ENCODE results near the gene DNER.

DNER gene

GRCh38 chr2:229666811-229667210 lies 47.5 kb downstream of the DNER start:
- H3F3A ChIP-seq (ENCODE audit: low read depth), result no peaks in the 10 kb centered on the region
- no peak overlapping the region for H3K9ac ChIP-seq (ENCODE audit: low read depth, low read length, poor library complexity, severe bottlenecking)
- H3K36me3 ChIP-seq (ENCODE audit: insufficient read depth, low read length), result no peaks in the 10 kb centered on the region
- no peaks in the 10 kb centered on the region for H3K4me1 ChIP-seq (ENCODE audit: insufficient read depth, low read length, poor library complexity, severe bottlenecking)
- no peaks in the 10 kb centered on the region for H4K20me1 ChIP-seq (ENCODE audit: insufficient read depth, low read length, poor library complexity, severe bottlenecking)
- no peaks in the 10 kb centered on the region for H3K9me3 ChIP-seq (ENCODE audit: insufficient read depth, low read depth, low read length)
- no peaks in the 10 kb centered on the region for H3K9me2 ChIP-seq (replicated peaks; ENCODE audit: low read depth, low read length)
- no peak overlapping the region for H3K4me3 ChIP-seq (ENCODE audit: low read length, poor library complexity, severe bottlenecking)
- no peak overlapping the region for H3K4me2 ChIP-seq (ENCODE audit: low read depth, low read length, poor library complexity, severe bottlenecking)
- H3K79me2 ChIP-seq (ENCODE audit: insufficient read depth, low read length), result no peaks in the 10 kb centered on the region
- no peaks in the 10 kb centered on the region for H3K27me3 ChIP-seq (ENCODE audit: insufficient read depth, low read length, poor library complexity, severe bottlenecking)
- TF ChIP-seq CTCF (conservative IDR thresholded peaks at IDR 0.05; ENCODE audit: low read length) (no peak), EZH2phosphoT487 (IDR thresholded peaks at IDR 0.05; ENCODE audit: borderline replicate concordance) (no peak)
- H2AFZ ChIP-seq (ENCODE audit: low read length), result no peak overlapping the region

GRCh38 chr2:229665158-229665557 lies 49.2 kb downstream of the DNER start:
- H3K9ac ChIP-seq (ENCODE audit: low read depth, low read length, poor library complexity, severe bottlenecking), result no peak overlapping the region
- no peaks in the 10 kb centered on the region for H3K9me3 ChIP-seq (ENCODE audit: insufficient read depth, low read depth, low read length)
- no peaks in the 10 kb centered on the region for H3K4me1 ChIP-seq (ENCODE audit: insufficient read depth, low read length, poor library complexity, severe bottlenecking)
- H4K20me1 ChIP-seq (ENCODE audit: insufficient read depth, low read length, poor library complexity, severe bottlenecking), result no peaks in the 10 kb centered on the region
- no peaks in the 10 kb centered on the region for H3F3A ChIP-seq (ENCODE audit: low read depth)
- no peak for TF ChIP-seq CTCF (conservative IDR thresholded peaks at IDR 0.05; ENCODE audit: low read length)
- no peak for TF ChIP-seq EZH2phosphoT487 (IDR thresholded peaks at IDR 0.05; ENCODE audit: borderline replicate concordance)
- no peaks in the 10 kb centered on the region for H3K27me3 ChIP-seq (ENCODE audit: insufficient read depth, low read length, poor library complexity, severe bottlenecking)
- no peak overlapping the region for H3K4me2 ChIP-seq (ENCODE audit: low read depth, low read length, poor library complexity, severe bottlenecking)
- no peaks in the 10 kb centered on the region for H3K9me2 ChIP-seq (replicated peaks; ENCODE audit: low read depth, low read length)
- H3K36me3 ChIP-seq (ENCODE audit: insufficient read depth, low read length), result no peaks in the 10 kb centered on the region
- no peaks in the 10 kb centered on the region for H3K79me2 ChIP-seq (ENCODE audit: insufficient read depth, low read length)
- no peak overlapping the region for H2AFZ ChIP-seq (ENCODE audit: low read length)
- no peak overlapping the region for H3K4me3 ChIP-seq (ENCODE audit: low read length, poor library complexity, severe bottlenecking)

GRCh38 chr2:229661478-229661877 lies 52.9 kb downstream of the DNER start:
- H3K9me3 ChIP-seq (ENCODE audit: insufficient read depth, low read depth, low read length), result no peaks in the 10 kb centered on the region
- H3F3A ChIP-seq (ENCODE audit: low read depth), result no peaks in the 10 kb centered on the region
- H3K27me3 ChIP-seq (ENCODE audit: insufficient read depth, low read length, poor library complexity, severe bottlenecking), result no peaks in the 10 kb centered on the region
- no peak overlapping the region for H3K4me3 ChIP-seq (ENCODE audit: low read length, poor library complexity, severe bottlenecking)
- H3K4me2 ChIP-seq (ENCODE audit: low read depth, low read length, poor library complexity, severe bottlenecking), result no peak overlapping the region
- no peaks in the 10 kb centered on the region for H3K36me3 ChIP-seq (ENCODE audit: insufficient read depth, low read length)
- H3K4me1 ChIP-seq (ENCODE audit: insufficient read depth, low read length, poor library complexity, severe bottlenecking), result no peaks in the 10 kb centered on the region
- no peak overlapping the region for H2AFZ ChIP-seq (ENCODE audit: low read length)
- H3K79me2 ChIP-seq (ENCODE audit: insufficient read depth, low read length), result no peaks in the 10 kb centered on the region
- H4K20me1 ChIP-seq (ENCODE audit: insufficient read depth, low read length, poor library complexity, severe bottlenecking), result no peaks in the 10 kb centered on the region
- no peak overlapping the region for H3K9ac ChIP-seq (ENCODE audit: low read depth, low read length, poor library complexity, severe bottlenecking)
- no peaks in the 10 kb centered on the region for H3K9me2 ChIP-seq (replicated peaks; ENCODE audit: low read depth, low read length)
- no peak for TF ChIP-seq CTCF (conservative IDR thresholded peaks at IDR 0.05; ENCODE audit: low read length)
- no peak for TF ChIP-seq EZH2phosphoT487 (IDR thresholded peaks at IDR 0.05; ENCODE audit: borderline replicate concordance)

Measured in Loucy (cell line).